ENCODE measurements around the gene CDH22.

Gene CDH22

GRCh38 chr20:46282669-46283068 lies 25.6 kb downstream of the CDH22 start:
- Histone ChIP-seq H3K36me3 (ENCODE audit: control insufficient read depth, insufficient read depth, low read length) (no peaks in the 10 kb centered on the region), H2AFZ (no peak overlapping the region), H3K9me3 (ENCODE audit: control insufficient read depth, low read length) (no peaks in the 10 kb centered on the region), H3K4me2 (ENCODE audit: low read length) (no peak overlapping the region), H3K9ac (no peak overlapping the region), H3K4me3 (ENCODE audit: low read depth, low read length) (no peak overlapping the region), H3K27ac (no peak overlapping the region), H3K4me1 (no peaks in the 10 kb centered on the region), H3K27me3 (ENCODE audit: control insufficient read depth, insufficient read depth, low read length) (no peaks in the 10 kb centered on the region), H3K79me2 (no peaks in the 10 kb centered on the region)
- TF ChIP-seq CTCF (IDR thresholded peaks at IDR 0.05), result no peak

- Histone ChIP-seq H3K9ac (no peak overlapping the region), H3K79me2 (no peaks in the 10 kb centered on the region), H3K36me3 (ENCODE audit: control insufficient read depth, insufficient read depth, low read length) (no peaks in the 10 kb centered on the region), H3K4me2 (ENCODE audit: low read length) (no peak overlapping the region), H3K9me3 (ENCODE audit: control insufficient read depth, low read length) (no peaks in the 10 kb centered on the region), H3K4me1 (no peaks in the 10 kb centered on the region), H3K27me3 (ENCODE audit: control insufficient read depth, insufficient read depth, low read length) (no peaks in the 10 kb centered on the region), H3K4me3 (ENCODE audit: low read depth, low read length) (no peak overlapping the region), H3K27ac (no peak overlapping the region), H2AFZ (no peak overlapping the region)
- no peak for TF ChIP-seq CTCF (IDR thresholded peaks at IDR 0.05)
Measured at GRCh38 chr20:46279103-46279502, 29.2 kb downstream of the CDH22 start.

GRCh38 chr20:46277602-46278001 lies 30.7 kb downstream of the CDH22 start:
- H3K27ac ChIP-seq, result no peak overlapping the region

GRCh38 chr20:46276531-46276930 lies 31.8 kb downstream of the CDH22 start:
- Histone ChIP-seq H3K4me1 (peaks cover 8% of the 10 kb centered on the region), H3K9ac (no peak overlapping the region), H3K27me3 (ENCODE audit: control insufficient read depth, insufficient read depth, low read length) (no peaks in the 10 kb centered on the region), H3K4me2 (ENCODE audit: low read length) (no peak overlapping the region), H3K27ac (no peak overlapping the region), H2AFZ (no peak overlapping the region), H3K9me3 (ENCODE audit: control insufficient read depth, low read length) (no peaks in the 10 kb centered on the region), H3K79me2 (no peaks in the 10 kb centered on the region), H3K4me3 (ENCODE audit: low read depth, low read length) (no peak overlapping the region), H3K36me3 (ENCODE audit: control insufficient read depth, insufficient read depth, low read length) (no peaks in the 10 kb centered on the region)
- no peak for TF ChIP-seq CTCF (IDR thresholded peaks at IDR 0.05)

More at GRCh38 chr20:46277602-46278001, 30.7 kb downstream of the CDH22 start:
- Histone ChIP-seq H3K4me1 (no peaks in the 10 kb centered on the region), H2AFZ (no peak overlapping the region), H3K27me3 (ENCODE audit: control insufficient read depth, insufficient read depth, low read length) (no peaks in the 10 kb centered on the region), H3K4me3 (ENCODE audit: low read depth, low read length) (no peak overlapping the region), H3K9ac (no peak overlapping the region), H3K36me3 (ENCODE audit: control insufficient read depth, insufficient read depth, low read length) (no peaks in the 10 kb centered on the region), H3K4me2 (ENCODE audit: low read length) (no peak overlapping the region), H3K9me3 (ENCODE audit: control insufficient read depth, low read length) (no peaks in the 10 kb centered on the region), H3K79me2 (no peaks in the 10 kb centered on the region)
- no peak for TF ChIP-seq CTCF (IDR thresholded peaks at IDR 0.05)

- no peaks in the 10 kb centered on the region for H3K27me3 ChIP-seq (ENCODE audit: control insufficient read depth, insufficient read depth, low read length)
- H2AFZ ChIP-seq, result no peak overlapping the region
- peaks cover 17% of the 10 kb centered on the region for H3K4me1 ChIP-seq
- TF ChIP-seq CTCF (IDR thresholded peaks at IDR 0.05), result no peak
- H3K9me3 ChIP-seq (ENCODE audit: control insufficient read depth, low read length), result no peaks in the 10 kb centered on the region
- H3K27ac ChIP-seq, result no peak overlapping the region
- no peak overlapping the region for H3K4me3 ChIP-seq (ENCODE audit: low read depth, low read length)
- H3K79me2 ChIP-seq, result no peaks in the 10 kb centered on the region
- no peak overlapping the region for H3K4me2 ChIP-seq (ENCODE audit: low read length)
- no peak overlapping the region for H3K9ac ChIP-seq
- no peaks in the 10 kb centered on the region for H3K36me3 ChIP-seq (ENCODE audit: control insufficient read depth, insufficient read depth, low read length)
Measured at GRCh38 chr20:46275091-46275490, 33.2 kb downstream of the CDH22 start.

Data from parathyroid adenoma (tissue), 2 donors.